A673 (cell line): ENCODE results near the gene IDNK. TPM values are rescaled to one million over a fixed set of nuclear protein-coding genes. Genes with fewer than 3 reads are reported as not detected.

Experiments used
- BruUV-seq: library from RNA; stranded (reverse); fragments of 400-500 nt; replicated peaks from 2 replicates; lab custom pipeline; 2021; lab: Mats Ljungman, UMichigan
- CTCF ChIA-PET: fragments of 300-600 bp; sonication (Branson Sonifier 250); formaldehyde crosslinking; loops from one replicate; lab custom pipeline; 2022; ENCODE audit warnings: antibody characterized with exemption; lab: Charles Lee
- POLR2A ChIA-PET: fragments of 300-600 bp; sonication (Branson Sonifier 250); formaldehyde crosslinking; loops from one replicate; lab custom pipeline; 2022; ENCODE audit warnings: antibody characterized with exemption; ENCODE audit not compliant: low non-redundant PET; lab: Charles Lee
- DNase-seq: peaks from one replicate; pipeline ENCODE4 v3.0.0-alpha.2; 2015; ENCODE audit warnings: low spot score
- H3K27ac ChIP-seq: fragments of 200-600 bp; sonication (generic); 2 replicates; pipeline ENCODE4 v1.5.1; 2016; ENCODE audit warnings: mixed run types, low read depth, mild to moderate bottlenecking, mixed read lengths, antibody characterized with exemption, low read length; ENCODE audit not compliant: poor library complexity, severe bottlenecking
- H3K27me3 ChIP-seq: fragments of 200-600 bp; sonication (generic); replicated peaks from 2 replicates; pipeline ENCODE4 v1.6.1; 2017; ENCODE audit warnings: mixed run types, low read depth, mild to moderate bottlenecking, mixed read lengths, antibody characterized with exemption, low read length; ENCODE audit not compliant: insufficient read depth, poor library complexity
- H3K36me3 ChIP-seq: fragments of 200-600 bp; sonication (generic); 2 replicates; pipeline ENCODE4 v1.6.1; 2016; ENCODE audit warnings: mixed run types, mild to moderate bottlenecking, mixed read lengths, antibody characterized with exemption, low read length; ENCODE audit not compliant: insufficient read depth, poor library complexity, severe bottlenecking
- H3K4me1 ChIP-seq: fragments of 200-600 bp; sonication (generic); 2 replicates; pipeline ENCODE4 v1.6.1; 2017; ENCODE audit warnings: mixed run types, mild to moderate bottlenecking, mixed read lengths, antibody characterized with exemption, low read length; ENCODE audit not compliant: insufficient read depth, poor library complexity, severe bottlenecking
- H3K4me3 ChIP-seq: fragments of 200-600 bp; sonication (generic); 2 replicates; pipeline ENCODE4 v1.5.1; 2016; ENCODE audit warnings: low read depth, mixed run types, mild to moderate bottlenecking, mixed read lengths, low read length; ENCODE audit not compliant: poor library complexity, severe bottlenecking
- H3K9me3 ChIP-seq: fragments of 200-600 bp; sonication (generic); 2 replicates; pipeline ENCODE4 v1.6.1; 2016; ENCODE audit warnings: mixed run types, low read depth, mild to moderate bottlenecking, mixed read lengths, antibody characterized with exemption, low read length; ENCODE audit not compliant: poor library complexity, severe bottlenecking
- CTCF ChIP-seq: fragments of 300-800, 200-600 bp; sonication (generic); conservative IDR thresholded peaks from 2 replicates; pipeline ENCODE4 v1.5.1; 2017; ENCODE audit warnings: low read depth, mild to moderate bottlenecking, antibody characterized with exemption, low read length, moderate library complexity, mixed read lengths
- EZH2 ChIP-seq: fragments of 200-600 bp; sonication (generic); IDR thresholded peaks from 2 replicates; pipeline ENCODE4 v1.6.1; 2017; ENCODE audit warnings: borderline replicate concordance, low read depth, mild to moderate bottlenecking, mixed read lengths, antibody characterized with exemption, low read length; ENCODE audit not compliant: poor library complexity, severe bottlenecking
- intact Hi-C: fragments of 100-400 bp; cut with micrococcal nuclease; formaldehyde crosslinking; loops from one replicate; pipeline ENCODE4 v1.10.0; 2022; ENCODE audit not compliant: unreplicated experiment
- total RNA-seq: library from RNA; stranded (reverse); gene quantifications from 2 replicates; pipeline ENCODE4 v1.2.3, GENCODE V29; 2021

The IDNK gene
- total RNA-seq, 1 experiment from 2014 or later = 1.6 TPM

DNA sequence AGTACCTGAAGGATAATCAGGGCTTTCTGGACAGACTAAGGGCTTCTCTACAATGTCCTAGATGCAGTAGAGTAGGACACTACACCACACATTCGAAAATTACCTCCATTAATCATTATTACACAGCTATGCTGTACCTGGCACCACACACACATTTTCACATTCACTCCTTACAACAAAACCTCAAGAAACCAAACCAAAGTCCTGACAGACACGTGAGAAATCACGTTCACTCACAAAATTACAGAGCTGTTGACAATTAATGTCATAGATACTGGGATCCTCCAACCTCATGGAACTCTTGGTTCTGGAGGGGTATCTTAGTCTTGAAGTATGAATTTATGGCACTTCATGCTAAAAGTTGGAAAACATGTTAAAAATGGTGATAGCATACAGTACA, 68.5 kb downstream of the IDNK start:
- no peaks in the 10 kb centered on the region for H3K36me3 ChIP-seq
- no peak for TF ChIP-seq EZH2
- TF ChIP-seq CTCF = no peak
- intact Hi-C loops = no loop called here
- no TSS peak for BruUV-seq
- H3K27me3 ChIP-seq = no peaks in the 10 kb centered on the region
- no peaks in the 10 kb centered on the region for H3K9me3 ChIP-seq
- no peak overlapping the region for H3K27ac ChIP-seq
- peaks cover 19% of the 10 kb centered on the region for H3K4me1 ChIP-seq
- no peak overlapping the region for H3K4me3 ChIP-seq
- POLR2A ChIA-PET = no interaction called here
- DNase-seq = no peak
- CTCF ChIA-PET = no interaction called here

Other genes starting within 250 kb of the IDNK start
- gene FRMD3, start 84.7 kb upstream of the IDNK start, total RNA-seq = 0.98 and 1.0 TPM in 2 replicates
- gene UBQLN1, start 84.8 kb downstream of the IDNK start, total RNA-seq = 154 and 162 TPM in 2 replicates
- 6.0 and 11.3 TPM in 2 replicates for gene GKAP1, start 194.6 kb downstream of the IDNK start, total RNA-seq